Endothelial cell of umbilical vein (primary cell): ENCODE measurements around the gene RABL2A. TPM values are rescaled to one million over a fixed set of nuclear protein-coding genes. Genes with fewer than 3 reads are reported as not detected.

Experiments
- microRNA-seq: library from miRNA; unstranded; fragments of <30 nt; microRNA quantifications from one replicate; pipeline ENCODE4 v1.2.0, GENCODE V29; 2021; ENCODE audit warnings: borderline number of aligned reads, borderline replicate concordance
- polyA plus RNA-seq, 4 experiments: library from polyadenylated mRNA; depleted of rRNA in 3 of 4; stranded (reverse) in 3 of 4; unstranded in 1 of 4; fragments of >200 nt; gene quantifications; 2 replicates each; pipeline versions ENCODE4 v1.2.1 to v1.2.3, GENCODE V29; 2011 to 2012; ENCODE audit warnings: missing spikeins in 1 of 4
- small RNA-seq: library from RNA; depleted of rRNA; stranded (forward); fragments of <200 nt; gene quantifications from one replicate; pipeline ENCODE3, GENCODE V24; 2012; ENCODE audit warnings: low replicate concordance, low read depth; ENCODE audit not compliant: insufficient read depth, insufficient read length
- total RNA-seq: library from RNA; stranded (reverse); gene quantifications from 2 replicates; pipeline ENCODE4 v1.2.3, GENCODE V29; 2021

RABL2A gene
- total and polyA plus RNA-seq, 2 donors (not counting 3 experiments of a cell fraction or from before 2014, with no cell fraction given): 9.4 to 10.8 TPM

Small RNA genes within 50 kb of the gene (microRNA-seq; reads per million reads assigned to microRNA genes)
- not detected for gene MIR1302-3

Small RNA genes within 50 kb of the gene (small RNA-seq; reads per million reads assigned to genes)
- not detected for gene MIR1302-3
- not detected for gene RNU6-744P

Other genes with a start within 250 kb of the RABL2A start
- gene ZNG1B, start 189.6 kb upstream of the RABL2A start, total RNA-seq: 30.5 and 31.3 TPM in 2 replicates
- gene ZNG1B, start 189.6 kb upstream of the RABL2A start, polyA plus RNA-seq: 8.0 and 12.6 TPM in 2 replicates
- gene FOXD4L1, start 128.6 kb upstream of the RABL2A start, total RNA-seq: 0.18 TPM in 1 of 2 replicates, not detected in the other
- gene FOXD4L1, start 128.6 kb upstream of the RABL2A start, polyA plus RNA-seq: 0.04 and 0.06 TPM in 2 replicates
- 46.6 and 51.1 TPM in 2 replicates for gene SLC35F5, start 129.4 kb downstream of the RABL2A start, total RNA-seq
- gene SLC35F5, start 129.4 kb downstream of the RABL2A start, polyA plus RNA-seq: 18.3 and 22.4 TPM in 2 replicates